GM08714 (cell line): Measurements from ENCODE around the gene ATXN7.
A peak's percentile ranks its signal among the peaks of the same experiment; 100 is the strongest.

Source experiments
- H3K4me3 ChIP-seq: fragments of 200-500 bp; sonication (Bioruptor generic); 2 replicates; pipeline ENCODE4 v1.5.1; 2014; ENCODE audit warnings: mild to moderate bottlenecking, low read length, inconsistent platforms
- ZNF274 ChIP-seq: IDR thresholded peaks from 2 replicates; pipeline ENCODE4 v1.6.1; 2012; ENCODE audit warnings: mild to moderate bottlenecking, low read depth, low read length

ATXN7 gene

GRCh38 chr3:63922491-63923199 is 59.0 kb downstream of the ATXN7 start:
- no peak overlapping the region; the same call in 1 of the 2 replicates for H3K4me3 ChIP-seq
- no peak for TF ChIP-seq ZNF274

DNA sequence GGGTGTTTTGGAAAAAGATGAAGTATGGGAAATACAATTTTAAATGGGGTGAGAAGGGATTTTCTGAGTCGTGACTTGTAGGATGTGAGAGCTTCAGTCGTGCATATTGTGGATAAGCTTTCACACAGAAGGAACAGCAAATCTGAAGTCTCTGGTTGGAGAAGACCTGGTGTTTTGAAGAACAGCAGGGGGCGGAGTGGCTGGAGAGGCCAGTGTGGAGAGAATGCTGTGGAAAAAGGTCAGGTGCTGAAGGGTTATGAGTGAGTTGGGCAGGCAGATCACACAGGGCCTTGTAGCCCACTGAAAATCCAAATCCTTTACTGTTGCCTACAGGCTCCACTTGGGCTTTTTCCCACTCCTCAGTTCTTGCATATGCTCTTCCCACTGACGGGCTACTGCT is 62.6 kb downstream of the ATXN7 start:
- no peak for TF ChIP-seq ZNF274
- H3K4me3 ChIP-seq, result no peak overlapping the region

DNA sequence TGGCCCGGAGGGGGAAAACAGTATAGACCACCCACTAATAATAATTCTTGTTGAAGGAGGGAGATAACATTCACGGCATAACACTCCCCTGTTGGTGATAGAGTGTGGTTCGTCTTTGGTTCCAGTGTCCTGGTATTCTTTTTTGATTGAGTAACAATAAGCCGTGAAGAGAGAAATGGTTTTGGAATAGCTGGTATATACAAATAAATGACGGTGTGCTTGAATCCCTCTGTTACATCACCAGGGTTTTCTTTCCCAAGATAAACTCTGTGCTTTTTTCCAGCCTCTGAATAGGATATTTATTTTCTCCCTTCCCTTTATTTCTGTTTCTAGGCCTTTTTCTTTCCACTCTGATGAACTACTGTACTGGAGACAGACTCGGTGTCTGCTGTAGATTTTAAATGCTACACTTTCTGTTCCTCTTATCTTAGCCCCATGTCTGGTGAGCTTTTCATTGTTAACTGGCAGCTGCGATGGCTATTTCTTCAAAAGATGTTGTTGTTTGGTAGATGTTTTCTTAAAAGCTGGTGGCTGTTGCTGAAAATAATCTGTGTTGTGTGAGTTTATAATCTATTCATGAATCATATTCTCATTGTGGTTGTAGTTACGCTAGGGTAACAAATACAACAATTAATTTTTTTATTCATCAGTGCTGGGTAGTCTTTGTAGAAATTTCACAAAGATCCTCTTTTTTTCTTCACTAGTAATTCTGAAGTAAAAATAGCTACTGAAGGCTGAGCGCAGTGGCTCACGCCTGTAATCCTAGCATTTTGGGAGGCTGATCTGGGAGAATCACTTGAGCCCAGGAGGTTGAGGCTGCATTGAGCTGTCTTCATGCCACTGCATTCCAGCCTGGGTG is 64.0 kb downstream of the ATXN7 start:
- no peak for TF ChIP-seq ZNF274
- no peak overlapping the region for H3K4me3 ChIP-seq

- no peak for TF ChIP-seq ZNF274
- no peak overlapping the region for H3K4me3 ChIP-seq
These were observed 67.6 kb downstream of the ATXN7 start for GRCh38 chr3:63931290-63931689.

DNA sequence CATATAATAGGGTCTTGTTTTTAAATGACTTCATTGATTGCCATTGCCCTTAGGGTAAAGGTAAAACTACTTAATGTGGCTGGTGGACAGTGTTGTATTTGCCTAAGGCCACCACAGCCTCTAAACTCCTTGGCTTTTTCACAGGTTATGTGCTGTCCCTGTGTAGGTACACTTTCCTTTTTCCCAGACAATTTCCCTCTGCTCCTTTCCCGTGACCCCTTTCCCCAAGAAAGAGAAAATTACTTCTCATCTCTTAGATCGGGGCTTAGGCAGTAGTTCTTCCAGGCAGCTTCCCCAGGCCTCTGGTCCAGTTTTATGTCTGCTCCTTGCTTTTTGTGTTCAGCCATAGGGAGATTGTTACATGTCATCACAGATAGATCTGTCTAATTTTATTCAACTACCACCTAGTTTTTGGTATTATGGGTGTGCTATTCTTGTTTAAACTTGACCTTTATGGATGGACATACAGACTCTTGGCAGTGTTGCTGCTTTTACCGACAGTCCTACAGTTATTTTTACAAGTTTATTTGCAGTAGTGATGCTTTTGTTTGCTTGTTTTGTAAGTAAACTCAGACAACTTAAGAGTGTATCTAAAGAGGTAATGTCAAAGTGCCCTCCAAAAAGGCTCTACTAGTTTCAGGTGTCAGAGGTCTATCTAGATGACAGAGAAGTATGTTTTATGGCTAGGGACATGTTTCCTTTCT is 69.0 kb downstream of the ATXN7 start:
- no peak for TF ChIP-seq ZNF274
- no peak overlapping the region for H3K4me3 ChIP-seq

GRCh38 chr3:63933459-63933858 is 69.8 kb downstream of the ATXN7 start:
- no peak overlapping the region for H3K4me3 ChIP-seq
- TF ChIP-seq ZNF274, result no peak

GRCh38 chr3:63934041-63934866 is 70.6 kb downstream of the ATXN7 start:
- H3K4me3 ChIP-seq, result peak overlapping the region; percentile 32; the same call in 1 of the 2 replicates
- TF ChIP-seq ZNF274, result no peak

DNA sequence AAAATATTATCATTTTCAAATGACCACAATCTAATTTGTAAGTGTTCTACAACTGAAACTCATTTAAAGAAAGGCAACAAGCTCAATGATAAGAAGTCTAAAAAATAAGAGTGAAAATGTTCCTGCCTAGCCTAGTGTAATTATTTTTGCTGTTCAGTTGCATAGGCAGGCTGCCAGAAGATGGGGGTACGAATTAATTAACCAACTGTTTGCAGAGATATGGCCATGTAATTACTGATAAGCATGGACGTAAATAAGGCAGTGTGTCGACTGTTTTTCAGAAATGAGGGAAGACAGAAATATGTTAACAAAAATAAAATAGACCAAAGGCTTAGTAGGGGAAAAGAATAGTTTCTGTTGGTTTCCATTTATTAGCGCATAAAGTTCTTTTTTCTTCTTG is 73.3 kb downstream of the ATXN7 start:
- no peak overlapping the region for H3K4me3 ChIP-seq
- no peak for TF ChIP-seq ZNF274

DNA sequence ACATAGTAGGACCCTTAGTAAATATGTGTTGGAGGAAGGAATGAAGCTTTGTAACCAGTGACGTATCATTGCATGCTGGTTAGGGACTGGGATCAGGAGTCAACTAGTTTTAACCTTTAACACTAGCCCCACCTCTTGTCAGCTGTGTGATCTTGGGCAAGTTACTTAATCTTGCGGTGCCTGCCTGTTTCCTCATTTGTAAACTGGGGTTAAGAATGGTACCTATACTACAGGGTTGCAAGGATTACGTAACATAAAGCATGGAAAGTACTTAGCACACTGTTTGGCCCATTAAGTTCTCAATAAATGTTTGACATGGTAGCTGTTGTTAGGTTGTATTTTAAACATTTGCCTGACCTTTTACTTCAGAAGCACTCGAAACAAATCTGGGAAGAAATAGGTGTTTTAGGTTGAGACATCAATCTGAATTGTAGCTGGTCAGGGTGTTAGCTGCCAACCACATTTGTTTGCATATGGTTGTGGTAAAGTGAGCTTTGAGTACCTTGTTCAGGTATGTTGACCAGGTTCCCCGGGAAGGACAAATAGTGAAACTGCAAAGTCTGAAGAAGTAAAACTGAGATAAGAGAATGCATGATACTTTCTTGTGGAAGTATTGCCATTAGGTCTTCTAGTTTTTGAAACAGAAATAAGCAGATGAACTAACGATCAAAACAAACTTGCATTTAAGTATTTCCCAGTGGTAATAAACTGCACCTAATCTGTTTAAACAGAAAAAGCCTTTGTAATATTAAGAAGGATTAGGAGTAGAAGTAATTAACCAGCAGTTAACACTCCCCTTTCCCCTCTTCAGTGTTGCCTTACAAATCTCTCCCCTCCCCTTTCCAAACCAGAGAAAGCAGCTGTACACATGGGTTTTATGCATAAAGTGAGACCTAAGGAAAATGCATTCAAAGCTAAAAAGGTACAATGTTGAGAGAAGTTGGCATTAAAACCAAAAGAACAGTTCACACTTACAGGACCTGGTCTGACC is 74.3 kb downstream of the ATXN7 start:
- no peak overlapping the region for H3K4me3 ChIP-seq
- TF ChIP-seq ZNF274, result no peak

DNA sequence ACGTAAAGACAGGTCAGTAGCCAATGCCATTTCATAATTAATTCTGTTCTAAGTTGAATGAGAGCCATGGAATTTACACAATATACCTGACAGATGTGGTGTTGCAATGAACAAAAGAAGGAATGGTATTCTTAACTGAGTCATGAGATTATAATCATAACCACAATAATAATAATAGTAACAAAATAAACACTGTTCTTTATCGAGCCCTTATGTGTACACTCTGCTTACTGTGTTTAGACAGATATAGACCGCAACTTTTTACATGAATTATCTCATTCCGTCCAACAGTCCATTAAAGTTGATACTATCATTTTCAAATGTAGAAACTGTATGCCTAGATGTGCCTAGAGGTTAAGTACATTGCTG is 76.7 kb downstream of the ATXN7 start:
- no peak overlapping the region for H3K4me3 ChIP-seq
- TF ChIP-seq ZNF274, result no peak

DNA sequence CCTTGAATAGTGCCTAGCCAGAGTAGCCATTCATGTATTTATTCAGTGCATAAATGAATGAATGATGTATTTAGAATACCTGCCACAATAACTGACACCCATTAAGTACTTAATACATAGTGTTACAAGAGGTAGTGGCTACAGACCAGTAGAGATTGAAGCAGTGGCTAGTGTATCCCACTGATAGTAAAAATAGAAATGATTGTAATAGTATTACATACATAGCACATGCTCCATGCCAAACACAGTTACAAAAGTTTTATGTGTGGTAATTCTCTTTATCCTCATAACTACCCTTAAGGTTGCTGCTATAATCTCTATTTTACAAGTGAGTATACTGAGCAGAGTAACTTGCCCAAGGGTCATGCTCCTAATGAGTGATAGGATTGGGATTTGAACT is 78.9 kb downstream of the ATXN7 start:
- H3K4me3 ChIP-seq, result no peak overlapping the region
- TF ChIP-seq ZNF274, result no peak

GRCh38 chr3:63943678-63944077 is 80.0 kb downstream of the ATXN7 start:
- no peak for TF ChIP-seq ZNF274
- no peak overlapping the region for H3K4me3 ChIP-seq
